ENCODE results near the gene DCAF6.

The DCAF6 gene

GRCh38 chr1:168032029-168032428, 95.5 kb downstream of the DCAF6 start:
- in situ Hi-C loops (cut with MboI; ENCODE audit: low sequenced_read_pairs, unreplicated experiment): no loop called here
- TF ChIP-seq CTCF (IDR thresholded peaks at IDR 0.05; ENCODE audit: borderline replicate concordance, control extremely low read depth, extremely low read depth, insufficient read depth, missing control alignments): no peak

GRCh38 chr1:168035345-168035744, 98.9 kb downstream of the DCAF6 start:
- in situ Hi-C loops (cut with MboI; ENCODE audit: low sequenced_read_pairs, unreplicated experiment): no loop called here
- TF ChIP-seq CTCF (IDR thresholded peaks at IDR 0.05; ENCODE audit: borderline replicate concordance, control extremely low read depth, extremely low read depth, insufficient read depth, missing control alignments): no peak
- DNase-seq (ENCODE audit: low spot score): no peak

More at GRCh38 chr1:168032029-168032428, 95.5 kb downstream of the DCAF6 start:
- peak; percentile 43 for DNase-seq (ENCODE audit: low spot score)

- in situ Hi-C loops (cut with MboI; ENCODE audit: low sequenced_read_pairs, unreplicated experiment): no loop called here
- no peak for DNase-seq (ENCODE audit: low spot score)
- no peak for TF ChIP-seq CTCF (IDR thresholded peaks at IDR 0.05; ENCODE audit: borderline replicate concordance, control extremely low read depth, extremely low read depth, insufficient read depth, missing control alignments)
Observed at GRCh38 chr1:168042362-168042761, 105.9 kb downstream of the DCAF6 start.

- no peak for DNase-seq (ENCODE audit: low spot score)
- in situ Hi-C loops (cut with MboI; ENCODE audit: low sequenced_read_pairs, unreplicated experiment): no loop called here
- TF ChIP-seq CTCF (IDR thresholded peaks at IDR 0.05; ENCODE audit: borderline replicate concordance, control extremely low read depth, extremely low read depth, insufficient read depth, missing control alignments): no peak
Observed at GRCh38 chr1:168045311-168045710, 108.8 kb downstream of the DCAF6 start.

- no peak for TF ChIP-seq CTCF (IDR thresholded peaks at IDR 0.05; ENCODE audit: borderline replicate concordance, control extremely low read depth, extremely low read depth, insufficient read depth, missing control alignments)
Observed at GRCh38 chr1:168050307-168050706, 113.8 kb downstream of the DCAF6 start.

GRCh38 chr1:168050880-168051279, 114.4 kb downstream of the DCAF6 start:
- DNase-seq (ENCODE audit: low spot score): no peak
- no peak for TF ChIP-seq CTCF (IDR thresholded peaks at IDR 0.05; ENCODE audit: borderline replicate concordance, control extremely low read depth, extremely low read depth, insufficient read depth, missing control alignments)
- in situ Hi-C loops (cut with MboI; ENCODE audit: low sequenced_read_pairs, unreplicated experiment): no loop called here

More at GRCh38 chr1:168050307-168050706, 113.8 kb downstream of the DCAF6 start:
- in situ Hi-C loops (cut with MboI; ENCODE audit: low sequenced_read_pairs, unreplicated experiment): no loop called here
- no peak for DNase-seq (ENCODE audit: low spot score)

GRCh38 chr1:168053681-168054080, 117.2 kb downstream of the DCAF6 start:
- no peak for TF ChIP-seq CTCF (IDR thresholded peaks at IDR 0.05; ENCODE audit: borderline replicate concordance, control extremely low read depth, extremely low read depth, insufficient read depth, missing control alignments)
- in situ Hi-C loops (cut with MboI; ENCODE audit: low sequenced_read_pairs, unreplicated experiment): no loop called here
- no peak for DNase-seq (ENCODE audit: low spot score)
